ENCODE data around the gene BNIP2. TPM values are rescaled to one million over a fixed set of nuclear protein-coding genes. Genes with fewer than 3 reads are reported as not detected.

BNIP2 gene
- total RNA-seq, 1 experiment from 2014 or later = 43.5 TPM

GRCh38 chr15:59656897-59657634 is 32.1 kb downstream of the BNIP2 start, which contains the start of gene GTF2A2:
TSS of gene GTF2A2 (minus strand) at chr15:59657515. CDS start at chr15:59652277, 5,238 bp downstream.
- H3K36me3 Mint-ChIP-seq (ENCODE audit: insufficient read depth in 1 of 3, low read depth in 3 of 3) = peaks cover 9 to 20% (median 12%) of the 10 kb centered on the region in 3 experiments
- Histone ChIP-seq H4K91ac (ENCODE audit: insufficient read length, low read depth, low read length) (no peak within 1 kb of the TSS), H2AK5ac (ENCODE audit: insufficient read length, low read length) (no peak within 1 kb of the TSS), H3K79me1 (ENCODE audit: insufficient read depth, low read depth, low read length, poor library complexity, severe bottlenecking) (peaks cover 13% of the 10 kb centered on the region), H3K4me1 (ENCODE audit: insufficient read depth, low read length) (peaks cover 3% of the 10 kb centered on the region; the same call in 1 of the 2 replicates), H3K56ac (ENCODE audit: insufficient read length, low read depth, low read length) (no peak within 1 kb of the TSS), H2BK20ac (ENCODE audit: low read depth, low read length, poor library complexity, severe bottlenecking) (no peak within 1 kb of the TSS), H4K5ac (ENCODE audit: insufficient read length, low read depth, low read length) (no peak within 1 kb of the TSS), H3K9me3 (ENCODE audit: control insufficient read depth, low read depth, low read length) (no peaks in the 10 kb centered on the region), H3K27ac (ENCODE audit: insufficient read length, low read depth, low read length) (no peak within 1 kb of the TSS), H4K8ac (replicated peaks; ENCODE audit: insufficient read length, low read depth, low read length) (no peak within 1 kb of the TSS), H2BK15ac (ENCODE audit: low read depth, low read length) (no peak within 1 kb of the TSS), H3K79me2 (ENCODE audit: insufficient read depth, low read length) (peaks cover 18% of the 10 kb centered on the region; the same call in 1 of the 2 replicates), H3K27me3 (ENCODE audit: insufficient read depth, low read length) (no peaks in the 10 kb centered on the region), H3K4ac (ENCODE audit: low read depth, low read length) (no peak within 1 kb of the TSS; the same call in 1 of the 2 replicates), H3K23ac (ENCODE audit: insufficient read length, low read depth, low read length) (no peak within 1 kb of the TSS), H3K18ac (ENCODE audit: insufficient read length, low read depth, low read length) (peak within 1 kb of the TSS; percentile 71), H3K4me2 (ENCODE audit: insufficient read depth, insufficient read length, low read length) (peak within 1 kb of the TSS; percentile 76), H2BK120ac (ENCODE audit: low read depth, low read length, poor library complexity, severe bottlenecking) (no peak within 1 kb of the TSS), H2BK5ac (ENCODE audit: insufficient read length, low read length) (no peak within 1 kb of the TSS), H3K14ac (ENCODE audit: insufficient read depth, low read length) (peak within 1 kb of the TSS; percentile 86), H2BK12ac (ENCODE audit: insufficient read length, low read depth, low read length) (no peak within 1 kb of the TSS), H3K23me2 (ENCODE audit: insufficient read length, low read depth, low read length, poor library complexity, severe bottlenecking) (no peaks in the 10 kb centered on the region), H3T11ph (ENCODE audit: low read length) (no peak within 1 kb of the TSS), H3K9ac (ENCODE audit: extremely low read depth, insufficient read length, low read length) (peak within 1 kb of the TSS; percentile 70), H2AFZ (ENCODE audit: low read length) (no peak within 1 kb of the TSS), H4K20me1 (ENCODE audit: control insufficient read depth, insufficient read depth, insufficient read length) (no peaks in the 10 kb centered on the region)
- no CpG with 5 or more reads among the region's 59 CpGs for WGBS (ENCODE audit: extremely low coverage, insufficient read length, low lambda C conversion rate)
- H3K4me3 Mint-ChIP-seq = no peak within 1 kb of the TSS
- peak within 1 kb of the TSS in 2 of 3 experiments; percentile 66 to 86; a peak in 4 of 7 replicates for H3K27ac Mint-ChIP-seq
- H3K4me1 Mint-ChIP-seq = no peaks in the 10 kb centered on the region
- DNase-seq = peak; percentile 97
- TF ChIP-seq, protein P1, sequence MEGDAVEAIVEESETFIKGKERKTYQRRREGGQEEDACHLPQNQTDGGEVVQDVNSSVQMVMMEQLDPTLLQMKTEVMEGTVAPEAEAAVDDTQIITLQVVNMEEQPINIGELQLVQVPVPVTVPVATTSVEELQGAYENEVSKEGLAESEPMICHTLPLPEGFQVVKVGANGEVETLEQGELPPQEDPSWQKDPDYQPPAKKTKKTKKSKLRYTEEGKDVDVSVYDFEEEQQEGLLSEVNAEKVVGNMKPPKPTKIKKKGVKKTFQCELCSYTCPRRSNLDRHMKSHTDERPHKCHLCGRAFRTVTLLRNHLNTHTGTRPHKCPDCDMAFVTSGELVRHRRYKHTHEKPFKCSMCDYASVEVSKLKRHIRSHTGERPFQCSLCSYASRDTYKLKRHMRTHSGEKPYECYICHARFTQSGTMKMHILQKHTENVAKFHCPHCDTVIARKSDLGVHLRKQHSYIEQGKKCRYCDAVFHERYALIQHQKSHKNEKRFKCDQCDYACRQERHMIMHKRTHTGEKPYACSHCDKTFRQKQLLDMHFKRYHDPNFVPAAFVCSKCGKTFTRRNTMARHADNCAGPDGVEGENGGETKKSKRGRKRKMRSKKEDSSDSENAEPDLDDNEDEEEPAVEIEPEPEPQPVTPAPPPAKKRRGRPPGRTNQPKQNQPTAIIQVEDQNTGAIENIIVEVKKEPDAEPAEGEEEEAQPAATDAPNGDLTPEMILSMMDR (conservative IDR thresholded peaks at IDR 0.05) = no peak
- H3K9me3 Mint-ChIP-seq = peaks cover 0 to 4% of the 10 kb centered on the region in 2 experiments; a peak in 1 of 5 replicates
- no peaks in the 10 kb centered on the region for H3K27me3 Mint-ChIP-seq (ENCODE audit: low read depth)
